ENCODE results near the gene AFP.

Gene AFP

DNA sequence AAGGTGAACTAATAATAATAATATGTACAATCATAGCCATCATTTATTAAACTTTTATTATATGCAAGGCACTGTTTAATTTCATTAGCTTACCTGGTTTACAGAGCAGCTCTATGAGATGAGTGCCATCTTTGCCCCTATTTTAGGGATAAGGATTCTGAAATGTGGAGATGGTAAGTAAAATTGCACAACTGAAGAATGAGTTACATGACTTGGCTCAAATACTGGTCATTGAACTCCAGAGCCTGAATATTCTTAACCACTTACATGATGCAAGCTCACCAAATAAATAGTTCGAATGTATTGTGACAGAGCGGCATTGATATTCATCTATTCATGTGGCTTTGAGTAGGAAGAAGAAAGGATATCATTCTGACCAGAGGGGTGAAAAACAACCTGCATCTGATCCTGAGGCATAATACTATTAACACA, 20.2 kb upstream of the AFP start:
- no peak for DNase-seq

- no peak for DNase-seq
These were observed 19.5 kb upstream of the AFP start for GRCh38 chr4:73416423-73417087.

GRCh38 chr4:73417342-73417741, 18.7 kb upstream of the AFP start:
- DNase-seq = no peak

GRCh38 chr4:73417973-73418372, 18.0 kb upstream of the AFP start:
- DNase-seq = no peak

GRCh38 chr4:73418677-73419076, 17.3 kb upstream of the AFP start:
- no peak for DNase-seq

- DNase-seq = no peak
These were observed 16.6 kb upstream of the AFP start for GRCh38 chr4:73419106-73420038.

- no peak for DNase-seq
These were observed 15.4 kb upstream of the AFP start for GRCh38 chr4:73420615-73421014.

DNA sequence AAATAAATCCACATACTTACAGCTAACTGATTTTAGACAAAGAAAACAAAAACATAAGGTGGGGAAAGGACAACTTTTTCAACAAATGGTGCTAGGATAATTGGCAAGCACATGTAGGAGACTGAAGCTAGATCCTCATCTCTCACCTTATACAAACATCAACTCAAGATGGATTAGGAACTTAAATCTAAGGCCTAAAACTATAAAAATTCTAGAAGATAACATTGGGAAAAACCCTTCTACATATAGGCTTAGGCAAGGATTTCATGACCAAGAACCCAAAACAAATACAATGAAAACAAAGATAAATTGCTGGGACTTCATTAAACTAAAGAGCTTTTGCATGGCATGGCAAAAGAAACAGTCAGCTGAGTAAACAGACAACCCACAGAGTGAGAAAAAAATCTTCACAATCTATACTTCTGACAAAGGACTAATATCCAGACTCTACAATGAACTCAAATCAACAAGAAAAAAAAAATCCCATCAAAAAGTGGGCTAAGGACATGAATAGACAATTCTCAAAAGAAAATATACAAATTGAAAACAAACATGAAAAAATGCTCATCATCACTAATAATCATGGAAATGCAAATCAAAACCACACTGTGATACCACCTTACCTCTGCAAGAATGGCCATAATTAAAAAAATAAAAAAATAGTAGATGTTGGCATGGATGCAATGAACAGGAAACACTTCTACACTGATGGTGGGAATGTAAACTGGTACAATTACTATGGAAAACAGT, 14.1 kb upstream of the AFP start:
- DNase-seq = no peak

DNA sequence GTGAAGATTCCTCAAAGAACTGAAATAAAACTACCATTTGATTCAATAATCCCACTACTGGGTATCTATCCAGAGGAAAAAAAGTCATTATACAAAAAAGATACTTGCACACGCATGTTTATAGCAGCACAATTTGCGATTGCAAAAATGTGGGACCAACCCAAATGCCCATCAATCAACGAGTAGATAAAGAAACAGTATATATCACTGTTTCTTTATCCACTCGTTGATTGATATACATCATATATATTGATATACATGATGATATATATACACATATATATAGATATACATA, 13.6 kb upstream of the AFP start:
- no peak for DNase-seq

DNA sequence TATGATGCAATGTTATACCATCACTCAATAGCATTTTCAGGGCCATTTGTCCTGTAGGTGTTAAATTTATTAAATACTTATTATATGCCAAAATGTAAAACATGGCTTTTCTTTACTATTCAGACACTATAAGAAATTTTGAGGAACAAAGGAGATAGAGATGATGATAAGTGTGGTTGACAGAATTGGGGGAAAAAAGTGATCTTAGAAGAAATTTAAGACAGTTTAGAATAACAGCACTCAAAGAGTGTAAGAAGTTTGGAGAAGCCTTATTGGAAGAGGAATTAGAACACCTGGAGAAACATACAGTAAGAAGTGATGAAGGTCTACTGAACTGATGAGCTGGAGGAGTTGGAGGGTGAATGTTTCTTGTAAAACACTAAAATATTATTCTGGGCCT, 12.8 kb upstream of the AFP start:
- no peak for DNase-seq

DNA sequence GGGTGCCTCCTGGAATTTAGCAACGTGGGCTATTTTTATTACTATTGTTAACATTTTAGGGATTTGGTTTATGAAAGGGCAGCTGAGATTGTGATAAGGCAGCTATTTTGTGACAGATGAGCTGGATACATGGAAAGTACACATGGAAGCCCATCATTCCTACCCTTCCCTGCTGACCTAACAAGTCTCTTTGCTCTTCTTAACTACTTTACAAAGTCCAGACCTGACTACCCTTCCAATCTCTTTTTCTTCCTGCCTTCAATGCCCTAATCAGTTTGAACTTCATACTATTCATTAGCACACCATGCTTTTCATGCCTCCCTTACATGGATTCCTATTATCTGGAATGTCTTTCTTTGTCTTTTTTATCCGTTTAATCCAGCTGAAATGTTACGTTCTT, 9.4 kb upstream of the AFP start:
- DNase-seq = no peak

DNA sequence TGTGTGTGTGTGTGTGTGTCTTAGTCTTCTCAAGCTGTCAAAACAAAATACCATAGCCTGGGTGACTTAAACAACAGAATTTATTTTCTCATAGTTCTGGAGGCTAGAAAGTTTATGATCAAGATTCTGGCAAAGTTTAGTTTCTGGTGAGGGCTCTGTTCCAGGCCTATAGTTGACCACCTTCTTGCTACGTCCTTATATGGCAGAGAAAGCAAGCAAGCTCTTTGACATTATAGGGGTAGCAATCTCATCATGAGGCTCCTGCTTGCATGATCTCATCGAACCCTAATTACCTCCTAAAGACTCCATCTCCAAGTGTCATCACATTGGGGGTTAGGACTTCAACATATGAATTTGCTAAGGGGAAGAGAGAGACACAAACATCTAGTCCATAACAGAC, 6.9 kb upstream of the AFP start:
- no peak for DNase-seq

DNA sequence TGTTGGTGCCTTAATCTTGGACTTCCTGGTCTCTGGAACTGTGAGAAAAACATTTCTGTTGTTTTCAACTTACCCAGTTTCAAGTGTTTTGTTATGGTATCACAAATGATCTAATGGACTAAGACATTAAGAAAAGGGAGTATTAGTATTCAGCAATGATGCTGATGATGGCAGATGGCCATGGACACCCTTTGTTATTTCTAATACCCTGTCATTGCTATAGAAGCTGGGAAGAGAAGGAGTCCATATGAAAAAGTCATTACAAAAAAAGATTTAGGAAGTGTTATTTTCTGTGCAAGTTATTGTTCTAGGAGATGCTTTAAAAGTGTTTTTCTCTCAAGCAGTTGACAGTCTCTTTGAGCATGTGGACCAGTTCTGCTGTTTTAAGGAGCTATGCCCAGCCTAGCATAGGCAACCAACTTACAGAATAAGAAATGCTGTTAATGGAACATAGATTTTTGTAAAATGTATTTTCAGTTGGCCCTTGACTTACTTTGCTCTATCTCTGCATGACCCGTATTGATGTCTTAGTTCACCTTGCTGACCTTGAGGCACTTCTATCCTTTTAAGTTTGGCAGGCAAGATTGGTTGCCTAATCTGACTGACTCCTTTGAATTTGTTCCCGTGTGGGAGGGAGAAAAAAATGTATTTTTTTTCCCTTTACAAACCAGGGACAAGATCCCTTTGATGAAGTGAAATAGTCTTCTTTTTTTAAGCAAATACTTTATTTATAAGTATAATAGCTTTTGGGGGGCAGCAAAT, 6.0 kb upstream of the AFP start:
- no peak for DNase-seq

DNA sequence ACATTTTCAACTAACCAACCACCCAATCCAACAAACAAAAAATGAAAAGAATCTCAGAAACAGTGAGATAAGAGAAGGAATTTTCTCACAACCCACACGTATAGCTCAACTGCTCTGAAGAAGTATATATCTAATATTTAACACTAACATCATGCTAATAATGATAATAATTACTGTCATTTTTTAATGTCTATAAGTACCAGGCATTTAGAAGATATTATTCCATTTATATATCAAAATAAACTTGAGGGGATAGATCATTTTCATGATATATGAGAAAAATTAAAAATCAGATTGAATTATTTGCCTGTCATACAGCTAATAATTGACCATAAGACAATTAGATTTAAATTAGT, 4.2 kb upstream of the AFP start:
- DNase-seq = no peak

DNA sequence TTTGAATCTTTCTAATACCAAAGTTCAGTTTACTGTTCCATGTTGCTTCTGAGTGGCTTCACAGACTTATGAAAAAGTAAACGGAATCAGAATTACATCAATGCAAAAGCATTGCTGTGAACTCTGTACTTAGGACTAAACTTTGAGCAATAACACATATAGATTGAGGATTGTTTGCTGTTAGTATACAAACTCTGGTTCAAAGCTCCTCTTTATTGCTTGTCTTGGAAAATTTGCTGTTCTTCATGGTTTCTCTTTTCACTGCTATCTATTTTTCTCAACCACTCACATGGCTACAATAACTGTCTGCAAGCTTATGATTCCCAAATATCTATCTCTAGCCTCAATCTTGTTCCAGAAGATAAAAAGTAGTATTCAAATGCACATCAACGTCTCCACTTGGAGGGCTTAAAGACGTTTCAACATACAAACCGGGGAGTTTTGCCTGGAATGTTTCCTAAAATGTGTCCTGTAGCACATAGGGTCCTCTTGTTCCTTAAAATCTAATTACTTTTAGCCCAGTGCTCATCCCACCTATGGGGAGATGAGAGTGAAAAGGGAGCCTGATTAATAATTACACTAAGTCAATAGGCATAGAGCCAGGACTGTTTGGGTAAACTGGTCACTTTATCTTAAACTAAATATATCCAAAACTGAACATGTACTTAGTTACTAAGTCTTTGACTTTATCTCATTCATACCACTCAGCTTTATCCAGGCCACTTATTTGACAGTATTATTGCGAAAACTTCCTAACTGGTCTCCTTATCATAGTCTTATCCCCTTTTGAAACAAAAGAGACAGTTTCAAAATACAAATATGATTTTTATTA, 3.6 kb upstream of the AFP start:
- no peak for DNase-seq

DNA sequence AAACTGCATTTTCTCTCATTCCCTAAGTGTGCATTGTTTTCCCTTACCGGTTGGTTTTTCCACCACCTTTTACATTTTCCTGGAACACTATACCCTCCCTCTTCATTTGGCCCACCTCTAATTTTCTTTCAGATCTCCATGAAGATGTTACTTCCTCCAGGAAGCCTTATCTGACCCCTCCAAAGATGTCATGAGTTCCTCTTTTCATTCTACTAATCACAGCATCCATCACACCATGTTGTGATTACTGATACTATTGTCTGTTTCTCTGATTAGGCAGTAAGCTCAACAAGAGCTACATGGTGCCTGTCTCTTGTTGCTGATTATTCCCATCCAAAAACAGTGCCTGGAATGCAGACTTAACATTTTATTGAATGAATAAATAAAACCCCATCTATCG, 2.9 kb upstream of the AFP start:
- DNase-seq = no peak

GRCh38 chr4:73434311-73434710, 1.7 kb upstream of the AFP start:
- DNase-seq = no peak

DNA sequence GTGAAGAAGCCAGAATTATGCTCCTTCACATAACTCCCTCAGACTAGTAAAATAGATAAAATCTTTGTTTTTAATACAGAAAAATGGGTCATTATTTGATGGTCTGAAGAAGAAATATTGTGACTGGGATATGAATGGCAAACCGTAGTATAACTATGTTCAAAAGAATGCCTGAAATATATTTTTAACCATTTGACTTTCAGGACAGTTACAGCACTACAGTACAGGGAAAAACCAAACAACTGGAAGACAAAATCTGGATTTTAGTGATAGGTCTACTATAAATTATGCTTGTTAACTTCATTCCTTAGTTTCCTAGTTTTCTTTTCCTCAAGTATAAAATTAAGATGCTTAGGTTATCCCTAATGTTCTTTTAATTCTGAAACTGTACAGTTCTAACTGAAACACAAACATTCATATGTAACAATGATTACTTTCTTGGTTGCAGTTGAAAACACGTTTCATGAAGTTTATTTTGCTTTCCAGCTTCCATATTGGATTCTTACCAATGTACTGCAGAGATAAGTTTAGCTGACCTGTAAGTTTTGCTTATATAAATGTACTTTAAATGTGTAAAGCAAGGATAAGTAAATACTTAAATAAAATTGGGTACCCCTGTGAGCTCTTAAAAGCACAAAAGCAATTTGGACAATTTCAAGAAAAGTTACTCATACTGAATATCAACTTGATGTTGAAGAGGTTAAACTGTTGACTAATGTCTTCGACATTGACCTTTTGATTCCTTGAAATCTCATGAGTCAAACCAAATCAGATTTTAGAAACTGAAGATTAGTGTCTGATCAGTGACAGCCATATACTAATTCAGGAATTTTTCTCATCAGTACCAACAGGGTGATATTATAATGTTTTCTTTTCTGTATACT, 895 bp downstream of the AFP start:
- no peak for DNase-seq

GRCh38 chr4:73437558-73437956, 1.5 kb downstream of the AFP start:
- no peak for DNase-seq

DNA sequence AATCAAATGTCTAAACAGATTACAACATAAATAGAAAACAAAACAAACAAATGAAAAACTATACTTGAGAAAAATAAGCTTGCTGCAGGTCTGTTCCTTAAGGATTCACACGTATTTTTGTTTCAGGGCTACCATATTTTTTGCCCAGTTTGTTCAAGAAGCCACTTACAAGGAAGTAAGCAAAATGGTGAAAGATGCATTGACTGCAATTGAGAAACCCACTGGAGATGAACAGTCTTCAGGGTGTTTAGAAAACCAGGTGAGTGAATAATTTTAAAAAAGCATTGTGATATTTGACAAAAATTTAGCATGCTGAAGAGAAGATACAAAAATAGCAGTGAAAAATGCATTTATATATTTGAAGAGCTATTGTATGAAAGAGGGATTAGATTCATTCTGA, 2.0 kb downstream of the AFP start:
- no peak for DNase-seq

GRCh38 chr4:73438582-73439215, 2.7 kb downstream of the AFP start:
- no peak for DNase-seq
